OCI-LY1 (cell line): ENCODE results near the gene TNS3.

Source experiments
- H2AFZ ChIP-seq: fragments of 200-600 bp; sonication (generic), shearing (Covaris generic); 2 replicates; pipeline ENCODE4 v1.6.0; 2014; ENCODE audit warnings: antibody characterized with exemption, mild to moderate bottlenecking, low read length
- H3F3A ChIP-seq: fragments of 200-600 bp; sonication (generic), shearing (Covaris generic); 2 replicates; pipeline ENCODE4 v1.6.0; 2014; ENCODE audit warnings: mild to moderate bottlenecking, antibody characterized with exemption, low read length, moderate library complexity; ENCODE audit not compliant: insufficient read depth
- H3K27ac ChIP-seq: fragments of 200-600 bp; sonication (generic); 2 replicates; pipeline ENCODE4 v1.5.1; 2014; ENCODE audit warnings: low read length, mixed run types, mild to moderate bottlenecking, low read depth; ENCODE audit not compliant: poor library complexity, severe bottlenecking
- H3K27me3 ChIP-seq: fragments of 200-600 bp; sonication (generic); 2 replicates; pipeline ENCODE4 v1.6.0; 2014; ENCODE audit warnings: antibody characterized with exemption, mild to moderate bottlenecking, low read length, moderate library complexity; ENCODE audit not compliant: insufficient read depth
- H3K36me3 ChIP-seq: fragments of 200-600 bp; sonication (generic); 2 replicates; pipeline ENCODE4 v1.6.1; 2014; ENCODE audit warnings: mild to moderate bottlenecking, antibody characterized with exemption, low read length, moderate library complexity, mixed read lengths; ENCODE audit not compliant: insufficient read depth
- H3K4me1 ChIP-seq: fragments of 200-600 bp; sonication (generic); 2 replicates; pipeline ENCODE4 v1.5.1; 2014; ENCODE audit warnings: mild to moderate bottlenecking, low read length, moderate library complexity; ENCODE audit not compliant: insufficient read depth, severe bottlenecking
- H3K4me2 ChIP-seq: fragments of 200-600 bp; sonication (generic), shearing (Covaris generic); 2 replicates; pipeline ENCODE4 v1.6.1; 2014; ENCODE audit warnings: low read length
- H3K4me3 ChIP-seq: fragments of 200-600 bp; sonication (generic); 2 replicates; pipeline ENCODE4 v1.5.1; 2014; ENCODE audit warnings: low read length, low read depth, mild to moderate bottlenecking, mixed read lengths; ENCODE audit not compliant: poor library complexity, severe bottlenecking
- H3K79me2 ChIP-seq: fragments of 200-600 bp; shearing (Covaris generic); 2 replicates; pipeline ENCODE4 v1.6.1; 2016; ENCODE audit warnings: mixed run types, low read length, mixed read lengths; ENCODE audit not compliant: insufficient read depth
- H3K9ac ChIP-seq: fragments of 200-600 bp; sonication (generic), shearing (Covaris generic); 2 replicates; pipeline ENCODE4 v1.6.1; 2014; ENCODE audit warnings: mild to moderate bottlenecking, low read length, mixed read lengths
- H3K9me2 ChIP-seq: fragments of 200-600 bp; sonication (generic), shearing (Covaris generic); 2 replicates; pipeline ENCODE4 v1.6.1; 2014; ENCODE audit warnings: low read depth, mild to moderate bottlenecking, low read length, mixed read lengths
- H3K9me3 ChIP-seq: fragments of 200-600 bp; shearing (Covaris generic); 2 replicates; pipeline ENCODE4 v1.6.1; 2014; ENCODE audit warnings: low read length, mixed read lengths
- H4K20me1 ChIP-seq: fragments of 200-600 bp; sonication (generic), shearing (Covaris generic); 2 replicates; pipeline ENCODE4 v1.6.0; 2016; ENCODE audit warnings: mild to moderate bottlenecking, low read length; ENCODE audit not compliant: insufficient read depth
- CTCF ChIP-seq: fragments of 200-600 bp; sonication (generic), shearing (Covaris generic); IDR thresholded peaks from 2 replicates; pipeline ENCODE4 v1.5.1; 2017; ENCODE audit warnings: mild to moderate bottlenecking, antibody characterized with exemption, low read length, moderate library complexity, mixed read lengths
- EZH2 ChIP-seq: fragments of 200-600 bp; sonication (generic), shearing (Covaris generic); IDR thresholded peaks from 2 replicates; pipeline ENCODE4 v1.8.0; 2017; ENCODE audit warnings: borderline replicate concordance, mixed run types, mild to moderate bottlenecking, antibody characterized with exemption, low read length, moderate library complexity, mixed read lengths

TNS3 gene

GRCh38 chr7:47418601-47419309 lies 163.2 kb downstream of the TNS3 start:
- Histone ChIP-seq H4K20me1 (no peaks in the 10 kb centered on the region), H3K79me2 (no peaks in the 10 kb centered on the region), H2AFZ (no peak overlapping the region), H3K27ac (no peak overlapping the region), H3K4me3 (no peak overlapping the region), H3K4me2 (no peak overlapping the region), H3K9ac (no peak overlapping the region), H3F3A (no peaks in the 10 kb centered on the region), H3K36me3 (peaks cover 98% of the 10 kb centered on the region), H3K27me3 (no peaks in the 10 kb centered on the region), H3K9me2 (no peaks in the 10 kb centered on the region), H3K4me1 (no peaks in the 10 kb centered on the region), H3K9me3 (no peaks in the 10 kb centered on the region)
- TF ChIP-seq CTCF (no peak), EZH2 (no peak)

GRCh38 chr7:47416492-47417480 lies 165.1 kb downstream of the TNS3 start:
- Histone ChIP-seq H3K9ac (no peak overlapping the region), H3K36me3 (peaks cover 93% of the 10 kb centered on the region), H3K27me3 (no peaks in the 10 kb centered on the region), H3K4me2 (no peak overlapping the region), H3F3A (no peaks in the 10 kb centered on the region), H3K4me1 (no peaks in the 10 kb centered on the region), H3K79me2 (no peaks in the 10 kb centered on the region), H3K9me2 (no peaks in the 10 kb centered on the region), H3K27ac (no peak overlapping the region), H4K20me1 (no peaks in the 10 kb centered on the region), H2AFZ (no peak overlapping the region), H3K9me3 (no peaks in the 10 kb centered on the region), H3K4me3 (no peak overlapping the region)
- TF ChIP-seq EZH2 (no peak), CTCF (no peak)

GRCh38 chr7:47415318-47416212 lies 166.3 kb downstream of the TNS3 start:
- no peak overlapping the region for H2AFZ ChIP-seq
- TF ChIP-seq CTCF (no peak), EZH2 (no peak)
- no peaks in the 10 kb centered on the region for H3K79me2 ChIP-seq
- peaks cover 93% of the 10 kb centered on the region for H3K36me3 ChIP-seq
- no peak overlapping the region for H3K4me3 ChIP-seq
- no peaks in the 10 kb centered on the region for H4K20me1 ChIP-seq
- no peaks in the 10 kb centered on the region for H3K9me3 ChIP-seq
- no peaks in the 10 kb centered on the region for H3K27me3 ChIP-seq
- H3K4me1 ChIP-seq, result no peaks in the 10 kb centered on the region
- no peak overlapping the region for H3K9ac ChIP-seq
- H3K4me2 ChIP-seq, result no peak overlapping the region
- H3K27ac ChIP-seq, result no peak overlapping the region
- no peaks in the 10 kb centered on the region for H3F3A ChIP-seq
- no peaks in the 10 kb centered on the region for H3K9me2 ChIP-seq
